ENCODE data around the gene MYL6. TPM values are rescaled to one million over a fixed set of nuclear protein-coding genes. Genes with fewer than 3 reads are reported as not detected.
"Not testable (repeated sequence)": the region's sequence is repeated elsewhere in the genome, so short reads cannot be mapped to it uniquely, and the experiment has no call there.

Gene MYL6
- polyA plus RNA-seq, 3 donors from 2014 or later, result 2,998 to 5,712 (median 4,230) TPM

GRCh38 chr12:56193025-56193578 is 34.9 kb downstream of the MYL6 start:
- H3K27ac Mint-ChIP-seq, result peak overlapping the region in 4 of 6 donors; percentile 36 to 88 (median 62)
- peaks cover 10 to 18% (median 17%) of the 10 kb centered on the region in 3 donors for H3K27me3 Mint-ChIP-seq (ENCODE audit: low read depth in 3 of 3)
- no peaks in the 10 kb centered on the region for H3K9me3 Mint-ChIP-seq
- peaks cover 28 to 37% of the 10 kb centered on the region in 2 donors for H3K4me1 Mint-ChIP-seq
- peaks cover 0 to 4% (median 0%) of the 10 kb centered on the region in 3 donors for H3K36me3 Mint-ChIP-seq
- peak; percentile 67 to 75 (median 72) for DNase-seq
- H3K4me3 Mint-ChIP-seq, result peak overlapping the region; percentile 12 to 46 (median 37)

DNA sequence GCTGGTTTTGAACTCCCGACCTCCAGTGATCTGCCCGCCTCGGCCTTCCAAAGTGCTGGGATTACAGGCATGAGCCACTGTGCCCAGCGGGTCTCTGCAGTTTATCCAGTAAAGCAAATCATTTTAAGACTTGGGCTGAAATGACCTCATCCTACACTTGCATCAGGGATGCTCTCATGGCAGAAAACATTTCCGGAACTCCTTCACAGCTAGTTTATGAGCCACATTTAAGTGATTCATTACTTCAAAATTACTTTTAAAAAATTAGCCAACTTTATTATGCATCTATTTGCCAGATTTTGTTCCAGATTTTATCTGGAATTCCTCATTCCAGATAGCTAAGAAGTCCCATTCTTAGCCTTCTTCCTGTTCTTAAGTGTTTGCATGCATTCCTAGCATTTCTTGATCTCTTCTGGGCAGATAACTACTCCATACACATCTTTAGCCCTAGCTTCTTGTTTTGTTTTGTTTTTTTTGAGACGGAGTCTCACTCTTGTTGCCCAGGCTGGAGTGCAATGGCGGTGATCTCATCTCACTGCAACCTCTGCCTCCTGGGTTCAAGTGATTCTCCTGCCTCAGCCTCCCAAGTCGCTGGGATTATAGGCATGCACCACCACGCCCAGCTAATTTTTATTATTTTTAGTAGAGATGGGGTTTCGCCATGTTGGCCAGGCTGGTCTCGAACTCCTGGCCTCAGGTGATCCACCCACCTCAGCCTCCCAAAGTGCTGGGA is 38.8 kb downstream of the MYL6 start:
- H3K4me3 Mint-ChIP-seq; H3K9me3 Mint-ChIP-seq; H3K27me3 Mint-ChIP-seq (ENCODE audit: low read depth in 3 of 3); H3K36me3 Mint-ChIP-seq; DNase-seq; H3K27ac Mint-ChIP-seq: not testable (repeated sequence)
- peaks cover 9 to 13% of the 10 kb centered on the region in 2 donors for H3K4me1 Mint-ChIP-seq

- no peak for DNase-seq
- Mint-ChIP-seq H3K27ac (peak overlapping the region in 1 of 6 donors; percentile 5), H3K4me3 (no peak overlapping the region), H3K4me1 (peaks cover 3 to 10% of the 10 kb centered on the region in 2 donors), H3K27me3 (ENCODE audit: low read depth in 3 of 3) (peaks cover 0 to 3% (median 0%) of the 10 kb centered on the region in 3 donors), H3K36me3 (peaks cover 0 to 4% (median 0%) of the 10 kb centered on the region in 3 donors), H3K9me3 (no peaks in the 10 kb centered on the region)
These were observed 39.9 kb downstream of the MYL6 start for GRCh38 chr12:56197921-56198635.

- Mint-ChIP-seq H3K4me3 (no peak overlapping the region), H3K36me3 (peaks cover 0 to 4% (median 0%) of the 10 kb centered on the region in 3 donors)
These were observed 40.7 kb downstream of the MYL6 start for GRCh38 chr12:56198836-56199235.

GRCh38 chr12:56202366-56202765 is 44.2 kb downstream of the MYL6 start:
- H3K27me3 Mint-ChIP-seq (ENCODE audit: low read depth in 3 of 3), result peaks cover 0 to 1% (median 0%) of the 10 kb centered on the region in 3 donors
- no peak overlapping the region for H3K4me3 Mint-ChIP-seq
- H3K27ac Mint-ChIP-seq, result peak overlapping the region in 3 of 6 donors; percentile 1 to 57 (median 20)
- no peak for DNase-seq
- no peaks in the 10 kb centered on the region for H3K9me3 Mint-ChIP-seq
- peaks cover 0 to 5% of the 10 kb centered on the region in 2 donors for H3K4me1 Mint-ChIP-seq
- H3K36me3 Mint-ChIP-seq, result peaks cover 5 to 13% (median 10%) of the 10 kb centered on the region in 3 donors

More at GRCh38 chr12:56198836-56199235, 40.7 kb downstream of the MYL6 start:
- Mint-ChIP-seq H3K4me1 (peaks cover 0 to 5% of the 10 kb centered on the region in 2 donors), H3K9me3 (no peaks in the 10 kb centered on the region), H3K27me3 (ENCODE audit: low read depth in 3 of 3) (peaks cover 0 to 1% (median 0%) of the 10 kb centered on the region in 3 donors), H3K27ac (peak overlapping the region in 1 of 6 donors; percentile 17)
- no peak for DNase-seq

DNA sequence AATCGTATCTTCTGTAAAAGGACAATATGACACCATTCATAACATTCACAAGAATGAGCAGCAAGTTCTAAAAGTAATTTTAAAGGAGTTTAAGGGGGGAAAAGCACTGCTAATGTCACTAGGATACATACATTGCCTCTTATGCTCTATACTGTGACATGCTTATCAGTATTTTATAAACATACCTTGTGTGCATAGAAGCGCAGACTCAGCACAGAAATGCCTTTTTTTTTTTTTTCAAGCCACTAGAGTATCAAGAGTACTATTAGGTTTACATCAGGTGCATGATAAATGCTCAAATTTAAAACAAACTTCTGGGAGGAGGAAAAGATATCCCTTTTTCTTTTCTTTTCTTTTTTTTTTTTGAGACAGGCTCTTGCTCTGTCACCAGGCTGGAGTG is 44.7 kb downstream of the MYL6 start:
- Mint-ChIP-seq H3K36me3 (peaks cover 10 to 16% (median 15%) of the 10 kb centered on the region in 3 donors), H3K27ac (peak overlapping the region in 3 of 6 donors; percentile 1 to 37 (median 20)), H3K4me3 (no peak overlapping the region), H3K9me3 (no peaks in the 10 kb centered on the region), H3K27me3 (ENCODE audit: low read depth in 3 of 3) (peaks cover 0 to 1% (median 0%) of the 10 kb centered on the region in 3 donors), H3K4me1 (peaks cover 0 to 5% of the 10 kb centered on the region in 2 donors)
- no peak for DNase-seq

GRCh38 chr12:56204275-56204674 is 46.1 kb downstream of the MYL6 start:
- Mint-ChIP-seq H3K27me3 (ENCODE audit: low read depth in 3 of 3) (no peaks in the 10 kb centered on the region), H3K27ac (peak overlapping the region in 2 of 6 donors; percentile 70 to 73), H3K4me3 (no peak overlapping the region), H3K36me3 (peaks cover 10 to 20% (median 16%) of the 10 kb centered on the region in 3 donors), H3K9me3 (no peaks in the 10 kb centered on the region), H3K4me1 (peaks cover 0 to 5% of the 10 kb centered on the region in 2 donors)
- no peak for DNase-seq

GRCh38 chr12:56205445-56205844 is 47.3 kb downstream of the MYL6 start:
- Mint-ChIP-seq H3K27ac (peak overlapping the region in 1 of 6 donors; percentile 28), H3K4me3 (no peak overlapping the region), H3K36me3 (peaks cover 10 to 28% (median 19%) of the 10 kb centered on the region in 3 donors), H3K27me3 (ENCODE audit: low read depth in 3 of 3) (no peaks in the 10 kb centered on the region), H3K4me1 (peaks cover 0 to 5% of the 10 kb centered on the region in 2 donors), H3K9me3 (no peaks in the 10 kb centered on the region)
- DNase-seq, result no peak

GRCh38 chr12:56206452-56207166 is 48.5 kb downstream of the MYL6 start:
- Mint-ChIP-seq H3K4me3 (no peak overlapping the region), H3K4me1 (peaks cover 0 to 5% of the 10 kb centered on the region in 2 donors), H3K27ac (peak overlapping the region in 3 of 6 donors; percentile 25 to 53 (median 31)), H3K36me3 (peaks cover 13 to 34% (median 23%) of the 10 kb centered on the region in 3 donors), H3K9me3 (no peaks in the 10 kb centered on the region), H3K27me3 (ENCODE audit: low read depth in 3 of 3) (no peaks in the 10 kb centered on the region)
- peak in 1 of 3 donors; percentile 29 for DNase-seq

DNA sequence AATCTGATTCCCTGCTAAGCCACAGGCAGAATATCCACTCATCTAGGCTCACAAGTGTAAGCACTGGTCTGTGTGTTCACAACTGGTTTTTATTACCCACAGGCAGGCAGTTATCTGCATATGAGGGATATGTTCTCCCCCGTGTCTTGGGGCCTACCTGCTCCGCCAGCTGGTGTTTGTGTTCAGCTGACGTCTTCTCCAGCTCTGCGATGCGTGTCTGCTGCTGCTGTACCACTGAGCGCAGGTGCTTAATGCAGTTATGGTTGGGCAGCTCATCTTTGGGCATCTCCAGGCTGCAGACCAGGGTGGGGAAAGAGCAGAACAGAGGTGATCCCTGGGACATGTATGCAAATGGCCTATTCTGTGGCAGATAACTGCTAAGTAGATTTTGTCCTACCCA is 49.8 kb downstream of the MYL6 start:
- Mint-ChIP-seq H3K4me3 (no peak overlapping the region), H3K27ac (no peak overlapping the region), H3K4me1 (no peaks in the 10 kb centered on the region), H3K9me3 (no peaks in the 10 kb centered on the region), H3K36me3 (peaks cover 19 to 42% (median 31%) of the 10 kb centered on the region in 3 donors), H3K27me3 (ENCODE audit: low read depth in 3 of 3) (no peaks in the 10 kb centered on the region)
- DNase-seq, result no peak

Other genes with a start within 250 kb of the MYL6 start
- 10 to 100 TPM; 41.2 to 66.3 (median 54.2) TPM for gene PYM1, start 230.5 kb upstream of the MYL6 start, polyA plus RNA-seq
- 10 to 100 TPM; 14.9 to 38.1 (median 19.7) TPM for gene DGKA, start 227.2 kb upstream of the MYL6 start, polyA plus RNA-seq
- under 1 TPM in 1 of 3 donors, not detected in 2; 0.44 TPM for gene PMEL, start 192.3 kb upstream of the MYL6 start, polyA plus RNA-seq
- gene CDK2, start 191.5 kb upstream of the MYL6 start, polyA plus RNA-seq, result 10 to 100 TPM; 11.6 to 27.7 (median 13.4) TPM
- 10 to 100 TPM; 54.6 to 80.6 (median 76.9) TPM for gene RAB5B, start 184.3 kb upstream of the MYL6 start, polyA plus RNA-seq
- gene SUOX, start 161.1 kb upstream of the MYL6 start, polyA plus RNA-seq, result 1 to 10 TPM; 3.5 to 5.9 (median 5.9) TPM
- 1 to 10 TPM in 1 of 3 donors, not detected in 2; 1.0 TPM for gene IKZF4, start 137.3 kb upstream of the MYL6 start, polyA plus RNA-seq
- 100 to 1,000 TPM; 294 to 705 (median 698) TPM for gene RPS26, start 116.4 kb upstream of the MYL6 start, polyA plus RNA-seq
- not detected for gene ERBB3, start 78.2 kb upstream of the MYL6 start, polyA plus RNA-seq
- gene PA2G4, start 53.8 kb upstream of the MYL6 start, polyA plus RNA-seq, result 100 to 1,000 TPM; 192 to 222 (median 214) TPM
- 1,000 to 10,000 TPM; 2,591 to 7,233 (median 3,803) TPM for gene RPL41, start 41.7 kb upstream of the MYL6 start, polyA plus RNA-seq
- 1 to 10 TPM in 2 of 3 donors, under 1 TPM in 1; 0.86 to 4.2 (median 1.3) TPM for gene ZC3H10, start 40.1 kb upstream of the MYL6 start, polyA plus RNA-seq
- gene ESYT1, start 30.1 kb upstream of the MYL6 start, polyA plus RNA-seq, result 100 to 1,000 TPM; 217 to 502 (median 273) TPM
- 10 to 100 TPM in 1 of 3 donors, 1 to 10 TPM in 2; 1.5 to 12.9 (median 9.3) TPM for gene MYL6B, start 5.8 kb upstream of the MYL6 start, polyA plus RNA-seq
- 100 to 1,000 TPM in 1 of 3 donors, 10 to 100 TPM in 2; 25.7 to 118 (median 43.7) TPM for gene SMARCC2, start 31.1 kb downstream of the MYL6 start, polyA plus RNA-seq
- gene RNF41, start 63.6 kb downstream of the MYL6 start, polyA plus RNA-seq, result 10 to 100 TPM; 49.0 to 55.1 (median 49.3) TPM
- 1 to 10 TPM; 3.2 to 8.8 (median 6.8) TPM for gene NABP2, start 66.0 kb downstream of the MYL6 start, polyA plus RNA-seq
- not detected for gene SLC39A5, start 71.7 kb downstream of the MYL6 start, polyA plus RNA-seq
- 10 to 100 TPM in 1 of 3 donors, 1 to 10 TPM in 2; 3.2 to 23.3 (median 3.7) TPM for gene ANKRD52, start 100.0 kb downstream of the MYL6 start, polyA plus RNA-seq
- gene COQ10A, start 108.6 kb downstream of the MYL6 start, polyA plus RNA-seq, result 10 to 100 TPM; 12.0 to 18.6 (median 18.3) TPM
- 10 to 100 TPM; 41.7 to 82.2 (median 67.3) TPM for gene CS, start 142.0 kb downstream of the MYL6 start, polyA plus RNA-seq
- gene CNPY2, start 157.6 kb downstream of the MYL6 start, polyA plus RNA-seq, result 100 to 1,000 TPM; 201 to 232 (median 228) TPM
- gene PAN2, start 175.6 kb downstream of the MYL6 start, polyA plus RNA-seq, result 1 to 10 TPM; 4.6 to 9.4 (median 8.7) TPM
- gene IL23A, start 180.5 kb downstream of the MYL6 start, polyA plus RNA-seq, result 1 to 10 TPM in 1 of 3 donors, under 1 TPM in 2; 0.21 to 1.5 (median 0.40) TPM
- gene STAT2, start 201.7 kb downstream of the MYL6 start, polyA plus RNA-seq, result 10 to 100 TPM; 49.5 to 78.1 (median 61.4) TPM
- gene APOF, start 204.5 kb downstream of the MYL6 start, polyA plus RNA-seq, result not detected

Measured in immature natural killer cell (primary cell).